NCI-H2227 (cell line): ENCODE results near the gene PLEKHG5.
"Not testable (repeated sequence)": the region's sequence is repeated elsewhere in the genome, so short reads cannot be mapped to it uniquely, and the experiment has no call there.

ENCODE experiments used
- DNase-seq: peaks from one replicate; lab custom pipeline; 2025; ENCODE audit not compliant: unreplicated experiment; lab: John Stamatoyannopoulos, UW

PLEKHG5 gene

DNA sequence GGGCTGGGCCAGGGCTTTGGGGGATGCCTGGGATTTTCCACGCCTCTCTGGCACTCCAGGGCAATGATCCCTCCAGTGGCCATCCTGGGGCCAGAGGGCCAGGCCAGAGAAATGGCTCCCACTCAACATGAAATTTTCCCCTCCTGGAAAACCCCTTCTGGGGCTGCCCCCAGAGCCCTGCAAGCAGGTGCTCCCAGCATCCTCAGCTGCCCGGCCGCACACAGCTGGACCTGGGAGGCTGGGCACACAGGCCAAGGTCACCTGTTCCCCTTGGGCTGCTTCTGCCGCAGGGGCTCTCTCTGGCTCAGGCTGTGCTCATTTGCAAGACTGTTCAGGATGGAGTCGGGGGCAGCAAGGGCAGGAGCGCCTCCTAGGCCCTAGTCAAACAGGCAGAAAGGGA is 63.0 kb downstream of the PLEKHG5 start:
- not testable (repeated sequence) for DNase-seq

DNA sequence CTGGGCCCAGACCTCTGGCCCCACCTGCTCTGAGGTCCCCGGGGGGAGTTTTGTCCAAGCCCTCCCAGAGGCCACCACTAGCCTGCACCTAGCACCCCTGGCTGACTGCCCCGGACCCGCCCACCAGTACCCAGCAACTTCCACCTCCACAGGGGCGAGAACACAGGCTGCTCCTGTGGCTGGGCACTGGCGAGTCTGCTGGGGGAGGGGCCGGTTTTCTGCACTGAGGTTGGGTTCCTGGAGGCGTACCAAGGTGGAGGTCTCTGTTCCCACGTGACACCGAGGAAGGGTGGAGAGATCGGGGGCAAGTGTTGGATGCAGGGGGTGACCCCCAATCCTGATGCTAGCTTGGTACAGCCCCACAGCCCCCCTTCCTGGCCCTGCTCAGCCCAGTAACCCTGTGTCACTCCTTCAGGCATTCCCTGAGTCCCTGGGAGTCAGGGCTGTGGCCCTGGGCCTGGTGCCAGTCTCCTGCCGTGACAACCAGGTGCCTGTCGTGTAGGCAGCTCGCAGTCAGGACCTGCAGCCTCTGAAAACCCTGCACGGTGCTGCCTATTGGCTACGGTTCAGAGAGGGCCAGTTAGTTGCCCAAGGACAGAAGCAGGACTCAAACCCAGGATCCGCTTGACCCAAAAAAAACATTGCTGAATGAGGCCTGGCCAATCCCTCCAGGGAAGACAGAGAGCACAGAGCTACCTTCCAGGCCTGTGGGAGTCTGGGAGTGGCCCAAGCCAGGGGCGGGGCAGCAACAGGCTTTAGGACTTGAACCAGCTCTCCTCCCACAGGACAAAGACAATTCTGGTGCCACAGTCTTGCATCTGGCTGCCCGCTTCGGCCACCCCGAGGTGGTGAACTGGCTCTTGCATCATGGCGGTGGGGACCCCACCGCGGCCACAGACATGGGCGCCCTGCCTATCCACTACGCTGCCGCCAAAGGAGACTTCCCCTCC is 63.8 kb downstream of the PLEKHG5 start:
- no peak for DNase-seq

DNA sequence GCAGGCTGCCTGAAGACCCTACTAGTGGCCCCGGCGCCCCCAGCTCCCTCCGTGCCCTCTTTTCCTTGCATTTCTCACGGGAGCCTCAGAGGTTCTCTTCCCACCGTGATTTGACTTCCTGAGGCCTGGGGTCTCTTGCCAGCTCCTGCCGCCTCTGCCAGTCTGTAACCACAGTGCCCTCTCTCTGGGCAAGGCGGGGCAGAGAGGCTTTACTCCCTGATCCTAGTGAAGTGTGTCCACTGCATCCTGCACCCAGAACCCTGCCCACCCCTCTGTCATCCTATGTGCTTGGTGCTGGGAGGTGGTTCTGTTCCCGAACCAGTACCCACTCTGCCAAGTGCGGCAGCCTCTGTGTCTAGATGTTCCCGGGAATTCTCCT is 64.5 kb downstream of the PLEKHG5 start:
- DNase-seq: no peak

DNA sequence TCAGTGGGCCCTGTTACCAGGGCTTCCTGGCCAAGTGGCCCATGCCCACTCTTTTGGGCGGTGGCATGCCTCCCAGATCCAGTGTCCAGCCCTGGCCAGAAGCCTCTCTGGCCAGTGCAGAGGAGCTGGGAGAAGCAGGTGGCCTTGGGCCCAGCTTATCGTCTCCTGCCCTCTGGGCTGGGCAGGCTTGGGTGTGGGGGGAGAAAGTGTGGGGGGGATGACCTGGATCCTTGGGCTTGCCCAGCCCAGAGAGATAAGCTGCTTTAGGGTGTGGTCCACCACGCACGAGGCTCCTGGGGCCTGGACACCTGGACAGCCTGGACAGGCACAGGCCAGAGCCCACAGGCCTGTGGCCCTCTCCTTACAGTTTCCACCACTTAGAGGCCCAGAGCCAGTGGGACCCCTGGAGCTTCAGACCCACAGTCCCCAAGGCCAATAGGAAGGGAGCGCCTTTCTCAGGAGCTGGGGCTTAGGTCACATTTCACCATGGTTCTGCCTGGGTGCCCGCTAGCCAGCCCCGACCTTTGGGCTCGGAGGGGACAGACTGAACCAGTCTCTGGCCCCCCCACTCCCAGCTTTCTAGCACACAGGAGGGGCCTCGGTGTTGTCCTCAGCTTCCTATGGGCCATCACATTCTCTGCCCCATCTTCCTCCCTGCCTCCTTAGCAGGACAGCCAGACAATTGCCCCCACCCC is 65.0 kb downstream of the PLEKHG5 start:
- DNase-seq: no peak

DNA sequence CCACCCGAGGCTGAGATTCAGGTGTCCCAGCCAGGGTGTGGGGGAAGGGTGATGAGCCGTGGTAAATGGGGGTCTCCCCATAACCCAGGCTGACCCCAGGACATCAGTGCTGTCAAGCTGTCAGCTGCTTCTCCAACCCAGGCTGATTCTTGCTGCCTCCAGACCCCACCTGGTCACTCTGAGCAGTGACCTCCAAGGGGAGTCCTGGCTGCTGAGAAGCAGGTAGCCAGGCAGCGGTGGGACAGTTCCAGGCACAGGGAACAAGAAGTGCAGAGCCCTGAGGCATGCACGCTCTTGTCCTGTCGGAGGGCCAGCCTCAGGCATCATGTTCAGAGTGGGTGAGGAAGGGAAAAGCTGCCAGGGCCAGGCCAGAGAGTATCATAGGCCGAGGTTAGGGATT is 65.8 kb downstream of the PLEKHG5 start:
- DNase-seq: no peak

DNA sequence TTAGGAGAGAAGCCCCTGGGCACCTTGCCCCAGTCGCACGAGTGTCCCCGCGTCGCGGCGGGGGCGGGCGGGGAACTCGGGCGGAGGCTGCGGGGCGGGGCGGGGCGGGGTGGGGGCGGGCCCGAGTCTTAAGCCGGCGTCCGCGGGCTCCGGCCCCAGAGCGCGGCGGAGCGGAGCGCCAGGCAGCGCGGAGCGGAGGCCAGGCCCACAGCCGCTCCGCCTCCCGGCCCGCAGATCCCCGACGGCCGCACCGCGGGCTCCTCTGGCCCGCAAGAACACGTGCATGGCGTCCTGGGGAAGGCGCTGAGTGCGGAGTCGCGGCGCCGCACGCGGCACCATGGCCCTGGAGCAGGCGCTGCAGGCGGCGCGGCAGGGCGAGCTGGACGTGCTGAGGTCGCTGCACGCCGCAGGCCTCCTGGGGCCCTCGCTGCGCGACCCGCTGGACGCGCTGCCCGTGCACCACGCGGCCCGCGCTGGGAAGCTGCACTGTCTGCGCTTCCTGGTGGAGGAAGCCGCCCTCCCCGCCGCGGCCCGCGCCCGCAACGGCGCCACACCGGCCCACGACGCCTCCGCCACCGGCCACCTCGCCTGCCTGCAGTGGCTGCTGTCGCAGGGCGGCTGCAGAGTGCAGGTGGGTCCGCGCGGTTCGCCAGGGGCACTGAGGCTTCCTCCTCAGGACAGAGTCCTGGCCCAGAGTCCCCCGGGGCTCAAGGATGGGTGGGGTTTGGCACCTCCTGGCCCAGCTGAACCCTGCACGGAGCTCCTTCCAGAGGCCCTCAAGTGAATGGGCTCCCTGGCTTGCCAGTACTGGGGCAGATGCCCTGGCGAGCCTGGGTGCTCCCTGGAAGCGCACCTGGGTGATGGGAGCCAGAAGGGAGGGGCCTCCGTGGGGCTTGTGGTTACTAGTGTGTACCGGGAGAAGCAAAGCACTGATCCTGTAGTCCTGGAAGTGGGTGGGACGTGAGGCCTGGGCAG is 66.6 kb downstream of the PLEKHG5 start, which contains the start of gene ESPN:
TSS of gene ESPN (plus strand) at position 158 of the 975 bp plus-strand sequence. CDS start at position 338, 180 bp downstream.
- peak; percentile 61 for DNase-seq

DNA sequence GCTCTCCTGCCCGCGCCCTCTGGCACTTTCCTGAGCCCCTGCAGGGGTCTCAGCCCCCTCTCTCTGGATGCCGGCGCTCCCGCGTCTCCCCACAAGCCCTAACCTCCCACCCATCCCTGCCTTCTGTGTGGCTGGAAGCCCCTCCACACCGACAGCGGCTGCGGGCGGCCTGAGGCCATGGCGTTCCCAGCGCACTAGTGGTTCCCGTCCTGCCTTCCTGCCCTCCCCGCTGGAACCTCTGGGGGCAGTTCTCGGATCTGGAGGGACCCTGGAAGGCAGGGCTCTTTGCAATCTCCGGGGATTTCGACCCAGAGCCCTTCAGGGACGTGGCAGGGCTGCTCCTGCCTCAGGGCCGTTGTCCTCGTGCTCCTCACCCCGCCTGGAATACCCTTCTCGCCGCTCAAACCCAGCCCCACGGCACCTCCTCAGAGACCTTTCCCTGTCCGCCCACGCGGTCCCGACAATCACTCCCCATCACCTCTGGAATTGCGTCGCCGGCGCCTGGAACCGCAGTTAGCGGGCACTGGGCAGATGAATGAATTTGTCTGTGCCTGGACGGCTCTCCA is 67.4 kb downstream of the PLEKHG5 start:
- peak; percentile 34 for DNase-seq

DNA sequence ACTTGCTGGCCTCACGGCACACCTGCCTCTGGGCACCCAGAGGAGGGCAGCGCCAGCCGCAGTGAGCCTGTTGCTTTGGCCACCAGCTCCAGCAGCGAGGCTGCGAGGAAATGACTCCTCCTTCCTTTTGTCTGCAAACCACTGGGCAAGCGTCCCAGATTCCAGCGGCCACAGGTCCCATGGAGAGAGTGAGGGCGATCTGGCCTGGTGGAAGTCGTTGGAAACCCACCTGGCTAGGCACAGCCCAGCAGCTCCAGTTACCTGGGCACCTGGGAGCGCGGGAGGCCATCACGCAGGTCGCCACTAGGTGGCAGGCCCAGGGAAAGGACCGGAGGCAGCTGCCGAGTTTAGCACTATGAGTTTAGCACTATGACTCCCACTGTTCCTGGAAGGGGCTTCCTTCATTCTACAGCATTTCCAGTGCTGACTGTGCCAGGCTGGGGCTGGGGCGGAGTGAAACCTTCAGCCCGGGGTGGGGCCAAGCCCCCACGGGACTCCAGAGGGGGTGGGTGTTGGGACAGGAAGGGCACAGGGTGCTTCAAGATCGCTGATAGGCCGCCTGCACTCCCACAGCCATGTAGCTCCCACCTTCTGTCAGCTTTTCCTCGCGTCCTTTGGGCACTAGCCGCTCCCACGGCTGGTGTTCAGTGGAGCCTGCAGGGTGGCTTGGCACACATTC is 68.0 kb downstream of the PLEKHG5 start:
- DNase-seq: peak; percentile 65

DNA sequence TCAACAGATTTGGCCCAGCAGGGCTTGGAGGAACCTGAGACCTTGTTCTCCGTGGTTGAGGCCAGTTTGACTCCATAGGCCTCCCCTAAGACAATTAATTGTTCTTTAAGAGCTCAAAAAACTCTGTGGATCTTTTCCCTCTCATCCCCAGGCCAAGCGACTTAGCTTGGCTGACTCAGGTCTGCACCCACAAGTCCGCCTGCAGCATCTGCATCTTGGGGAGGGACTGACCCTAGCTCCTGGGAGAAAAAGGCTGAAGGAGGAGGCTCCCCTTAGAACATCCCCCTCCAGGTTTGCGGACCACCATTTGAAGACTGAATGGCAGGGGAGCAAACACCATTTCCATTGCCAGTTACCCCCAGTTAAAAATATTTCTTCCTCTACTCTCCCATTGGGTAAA is 70.2 kb downstream of the PLEKHG5 start:
- DNase-seq: no peak

DNA sequence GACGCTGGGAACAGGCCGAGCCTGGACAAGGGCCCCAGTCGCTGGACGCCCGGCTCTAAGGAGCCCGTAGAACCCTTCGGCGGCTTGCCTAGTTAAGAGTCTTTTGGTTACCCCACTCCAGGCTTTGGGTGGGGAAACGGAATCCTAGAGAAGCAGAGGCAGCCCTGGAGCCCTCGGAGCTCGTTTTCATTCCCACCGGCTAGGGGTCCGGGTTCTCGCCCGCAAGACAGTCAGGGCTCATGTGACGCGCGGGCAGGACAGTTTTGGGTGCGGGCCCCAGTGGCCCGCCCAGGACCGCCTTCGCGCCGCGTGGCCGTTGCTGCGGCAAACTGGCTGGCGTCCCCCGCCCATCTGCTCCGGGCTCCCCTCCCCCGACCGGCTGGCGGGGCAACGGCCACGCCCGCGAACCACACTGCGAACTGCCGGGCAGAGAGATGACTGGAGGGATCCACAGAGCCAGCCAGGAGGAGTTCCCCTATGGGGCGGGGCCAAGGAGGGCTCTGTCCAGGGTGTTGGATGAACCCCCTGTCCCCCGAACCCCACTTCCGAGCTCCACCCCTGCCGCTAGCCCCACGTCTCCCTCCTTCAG is 70.9 kb downstream of the PLEKHG5 start:
- no peak for DNase-seq

DNA sequence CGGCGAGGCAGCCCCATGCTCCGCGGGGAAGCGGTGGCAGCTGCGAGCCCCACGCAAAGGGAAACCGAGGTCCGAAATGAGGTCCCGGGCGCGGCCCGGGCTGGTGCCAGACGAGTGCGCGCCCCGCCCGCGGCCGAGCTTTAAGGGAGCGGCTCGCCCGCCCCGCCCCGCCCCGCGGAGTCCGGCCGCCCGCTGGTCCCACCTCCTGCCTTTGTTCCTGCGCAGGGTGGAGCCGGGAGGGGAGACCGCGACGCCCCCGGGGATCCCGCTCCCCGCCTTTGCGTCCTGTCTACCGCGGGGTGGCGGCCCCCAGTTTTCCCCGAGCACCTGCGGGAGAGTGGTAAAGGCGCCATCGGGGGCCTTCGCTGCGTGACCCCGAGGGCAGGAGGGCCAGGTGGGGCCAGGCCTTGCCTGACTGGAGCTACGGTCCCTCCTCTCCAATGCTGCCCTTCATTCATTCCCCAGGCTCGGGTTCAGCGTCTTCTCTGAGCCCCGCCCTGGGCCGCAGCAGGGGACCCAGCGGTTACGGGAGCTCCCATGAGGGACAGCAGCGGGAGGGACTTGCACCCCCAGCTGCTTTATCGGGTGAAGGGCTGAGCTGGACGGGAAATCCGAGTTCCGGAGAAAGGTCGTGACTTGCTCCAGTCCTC is 71.5 kb downstream of the PLEKHG5 start, which contains the start of gene HES2:
TSS of gene HES2 (minus strand) at position 116 of the 650 bp plus-strand sequence. CDS start at position 17, 99 bp downstream.
- DNase-seq: peak; percentile 67

DNA sequence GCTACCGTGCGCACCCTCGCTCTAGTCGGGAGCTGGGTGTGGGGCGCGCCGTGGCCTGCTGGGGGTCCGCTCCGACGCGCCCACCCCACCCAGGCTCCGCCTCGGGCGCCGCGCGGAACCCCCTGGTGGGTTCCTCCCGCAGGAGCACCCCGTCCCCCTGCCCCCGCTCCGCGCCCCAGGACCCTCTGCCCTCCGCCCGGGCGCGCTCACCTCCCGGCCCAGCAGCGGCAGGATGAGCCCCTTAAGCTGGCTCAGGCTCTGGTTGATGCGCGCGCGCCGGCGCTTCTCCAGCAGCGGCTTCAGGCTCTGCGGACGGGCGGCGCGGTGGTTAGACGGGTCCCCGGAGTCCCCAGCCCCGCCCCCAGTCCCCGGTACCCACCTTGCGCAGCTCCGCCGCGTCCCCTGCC is 72.1 kb downstream of the PLEKHG5 start:
- DNase-seq: peak; percentile 67

DNA sequence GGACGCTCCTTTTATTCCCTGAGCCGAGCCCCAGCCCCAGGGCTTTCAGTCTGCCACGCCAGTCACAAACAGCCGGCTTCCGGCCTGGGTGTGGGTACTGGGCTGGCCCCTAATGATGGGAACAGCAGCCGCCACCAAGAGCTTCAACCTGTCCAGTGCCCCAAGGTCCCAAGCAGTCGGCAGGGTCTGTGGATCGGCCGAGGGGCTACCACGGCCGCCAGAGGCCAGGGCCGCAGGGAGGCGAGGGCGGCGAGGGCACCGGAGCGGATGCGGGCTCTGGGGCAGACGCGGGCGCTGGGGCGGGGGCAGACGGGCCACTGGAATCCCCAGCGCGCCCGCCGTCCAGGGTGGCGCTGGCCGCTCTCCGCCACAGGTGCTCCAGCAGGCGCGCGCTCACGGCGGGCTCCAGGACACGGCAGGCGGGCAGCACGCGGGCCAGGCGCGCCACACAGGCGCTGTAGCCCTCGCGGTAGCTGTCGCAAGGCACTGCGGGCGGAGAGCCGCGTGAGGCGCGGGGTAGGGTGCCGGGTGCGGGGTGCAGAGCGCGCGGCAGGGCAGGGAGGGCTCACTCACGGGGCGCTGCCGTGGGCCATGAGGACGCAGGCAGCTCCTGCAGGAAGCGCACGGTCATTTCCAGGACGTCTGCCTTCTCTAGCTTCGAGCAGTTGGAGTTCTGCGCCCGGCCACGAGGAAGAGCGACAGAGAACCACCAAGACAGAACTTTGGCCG is 72.6 kb downstream of the PLEKHG5 start:
- no peak for DNase-seq

DNA sequence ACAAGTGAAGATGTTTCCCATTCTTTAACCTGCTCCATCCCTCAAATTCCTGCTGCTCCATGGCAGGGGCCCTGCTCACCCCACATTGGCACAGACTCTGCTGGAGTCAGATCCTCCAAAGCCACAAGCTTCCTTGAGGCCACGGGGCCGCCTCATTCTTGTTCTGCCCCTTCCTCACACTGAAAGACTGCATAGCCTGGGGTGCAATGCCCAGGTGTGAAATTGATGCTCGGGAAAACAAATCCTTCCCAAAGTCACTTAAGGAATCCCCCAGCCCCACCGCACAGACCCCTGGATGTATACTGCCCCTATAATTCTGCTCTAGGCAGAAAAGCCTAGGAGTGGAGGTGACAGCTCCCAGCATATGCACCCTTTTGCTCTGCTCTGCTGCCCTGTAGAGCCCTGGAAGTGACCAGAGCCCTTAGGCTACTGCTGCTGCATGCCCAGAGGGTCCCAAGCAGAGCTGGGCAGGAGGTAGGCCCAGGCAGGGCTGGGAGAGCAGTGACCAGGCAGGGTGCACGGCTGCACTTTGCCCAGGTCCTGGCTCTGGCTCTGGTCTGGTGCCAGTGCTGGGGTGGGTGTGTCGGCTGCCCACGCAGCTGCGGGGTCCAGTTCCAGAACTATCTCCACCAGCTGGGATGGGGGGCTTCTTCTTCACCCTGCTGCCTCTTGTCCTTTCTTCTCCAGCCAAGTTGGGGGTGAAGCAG is 73.4 kb downstream of the PLEKHG5 start:
- no peak for DNase-seq
